ENCODE measurements around the gene LSM5. TPM values are rescaled to one million over a fixed set of nuclear protein-coding genes. Genes with fewer than 3 reads are reported as not detected.

Gene LSM5
- total RNA-seq, 4 donors from 2014 or later = 1.8 to 22.8 (median 18.3) TPM; not detected in 1

DNA sequence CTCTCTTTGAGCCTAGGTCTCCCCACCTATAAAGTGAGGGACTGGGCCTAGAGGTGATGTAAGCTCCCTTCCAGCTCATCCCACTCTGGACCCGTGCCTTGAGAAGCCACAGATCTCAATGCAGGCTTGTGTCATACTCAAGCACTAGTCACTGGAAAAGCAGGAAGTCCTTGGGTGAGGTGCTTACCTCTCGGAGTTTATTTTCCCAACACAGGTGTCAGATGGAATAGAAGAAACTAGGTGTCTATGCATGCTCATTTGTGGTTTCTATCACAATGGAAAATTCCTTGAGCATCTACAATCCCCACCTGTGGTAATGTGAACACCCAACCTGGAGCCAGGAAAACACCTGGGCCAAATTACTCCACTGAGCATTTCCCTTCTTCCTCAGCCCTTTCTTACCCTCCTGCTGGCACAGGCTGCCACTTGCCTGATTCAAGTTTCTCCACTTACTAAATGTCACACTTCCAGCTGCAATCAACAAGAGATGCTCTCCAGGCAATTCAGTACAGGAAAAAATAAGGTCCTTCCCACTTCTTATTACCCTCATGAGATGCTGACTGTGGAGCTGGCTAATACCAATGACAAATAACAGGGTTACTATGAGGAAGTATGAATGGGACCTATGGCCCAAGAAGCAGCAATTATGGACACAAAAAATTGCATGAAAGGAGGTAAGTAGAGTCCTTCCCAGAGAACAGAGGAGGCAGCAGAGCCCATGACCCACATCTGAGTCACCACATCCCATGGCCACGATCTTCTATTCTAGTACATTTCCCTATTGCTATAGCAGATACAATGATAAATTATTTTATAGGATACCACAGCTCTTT, 13.1 kb downstream of the LSM5 start:
- intact Hi-C loops (cut with DNase I; ENCODE audit: low total_unique reads) (no loop called here), in situ Hi-C loops (cut with MboI; ENCODE audit: low pct_ligation_motif_present in 1 of 4, low pct_unique_long_range_greater_than_20kb in 1 of 4, low sequenced_read_pairs in 3 of 4) (loop anchor here in 2 of 4 donors (10.0 to 25.0 kb wide), 3 partner anchors 262 to 635 kb away; partner anchors contain the start of gene RP9 (in 1 of the 2))
- Histone ChIP-seq H3K4me1 (no peaks in the 10 kb centered on the region), H3K27ac (no peak overlapping the region), H3K9me3 (no peaks in the 10 kb centered on the region), H3K4me3 (no peak overlapping the region), H3K36me3 (no peaks in the 10 kb centered on the region), H3K27me3 (no peaks in the 10 kb centered on the region)
- DNase-seq = no peak
- TF ChIP-seq POLR2A (IDR thresholded peaks at IDR 0.05) (no peak), POLR2AphosphoS5 (IDR thresholded peaks at IDR 0.05) (no peak), EP300 (IDR thresholded peaks at IDR 0.05; ENCODE audit: low read depth) (no peak), CTCF (IDR thresholded peaks at IDR 0.05) (no peak)
- WGBS, 2 donors (ENCODE audit: low coverage in 1 of 2) = 60 to 82% methylated on average over 2 to 3 of the region's 3 CpGs

- no peak overlapping the region for H3K4me3 ChIP-seq
- no peak for DNase-seq
- TF ChIP-seq EP300 (IDR thresholded peaks at IDR 0.05; ENCODE audit: low read depth) (no peak), POLR2A (IDR thresholded peaks at IDR 0.05) (no peak), CTCF (IDR thresholded peaks at IDR 0.05) (no peak), POLR2AphosphoS5 (IDR thresholded peaks at IDR 0.05) (no peak)
- in situ Hi-C loops (cut with MboI; ENCODE audit: low pct_ligation_motif_present in 1 of 4, low pct_unique_long_range_greater_than_20kb in 1 of 4, low sequenced_read_pairs in 3 of 4) = loop anchor here in 1 of 4 donors (10.0 kb wide), 1 partner anchor 259 kb away; no protein-coding TSS in a partner anchor
- no peaks in the 10 kb centered on the region for H3K9me3 ChIP-seq
- intact Hi-C loops (cut with DNase I; ENCODE audit: low total_unique reads) = no loop called here
- H3K36me3 ChIP-seq = no peaks in the 10 kb centered on the region
- no peaks in the 10 kb centered on the region for H3K4me1 ChIP-seq
- H3K27me3 ChIP-seq = no peaks in the 10 kb centered on the region
- 56 to 83% methylated on average over 1 of the region's 1 CpG for WGBS, 2 donors (ENCODE audit: low coverage in 1 of 2)
- H3K27ac ChIP-seq = no peak overlapping the region
These were observed 16.2 kb downstream of the LSM5 start for GRCh38 chr7:32474008-32474407.

- 80 to 89% methylated on average over 1 to 9 of the region's 9 CpGs for WGBS, 2 donors (ENCODE audit: low coverage in 1 of 2)
- no peaks in the 10 kb centered on the region for H3K36me3 ChIP-seq
These were observed 18.2 kb downstream of the LSM5 start for GRCh38 chr7:32472015-32472414.

More at GRCh38 chr7:32472015-32472414, 18.2 kb downstream of the LSM5 start:
- intact Hi-C loops (cut with DNase I; ENCODE audit: low total_unique reads) = no loop called here
- Histone ChIP-seq H3K4me3 (no peak overlapping the region), H3K9me3 (no peaks in the 10 kb centered on the region), H3K4me1 (no peaks in the 10 kb centered on the region), H3K27me3 (no peaks in the 10 kb centered on the region), H3K27ac (no peak overlapping the region)
- TF ChIP-seq POLR2AphosphoS5 (IDR thresholded peaks at IDR 0.05) = no peak
- TF ChIP-seq CTCF (IDR thresholded peaks at IDR 0.05) = no peak
- no peak for TF ChIP-seq EP300 (IDR thresholded peaks at IDR 0.05; ENCODE audit: low read depth)
- TF ChIP-seq POLR2A (IDR thresholded peaks at IDR 0.05) = no peak
- in situ Hi-C loops (cut with MboI; ENCODE audit: low pct_ligation_motif_present in 1 of 4, low pct_unique_long_range_greater_than_20kb in 1 of 4, low sequenced_read_pairs in 3 of 4) = loop anchor here in 1 of 4 donors (10.0 kb wide), 1 partner anchor 257 kb away; no protein-coding TSS in a partner anchor
- DNase-seq = no peak
